ENCODE results near the gene NDUFV2.
A peak's percentile ranks its signal among the peaks of the same experiment; 100 is the strongest.
"Not testable (repeated sequence)": the region's sequence is repeated elsewhere in the genome, so short reads cannot be mapped to it uniquely, and the experiment has no call there.

The NDUFV2 gene

DNA sequence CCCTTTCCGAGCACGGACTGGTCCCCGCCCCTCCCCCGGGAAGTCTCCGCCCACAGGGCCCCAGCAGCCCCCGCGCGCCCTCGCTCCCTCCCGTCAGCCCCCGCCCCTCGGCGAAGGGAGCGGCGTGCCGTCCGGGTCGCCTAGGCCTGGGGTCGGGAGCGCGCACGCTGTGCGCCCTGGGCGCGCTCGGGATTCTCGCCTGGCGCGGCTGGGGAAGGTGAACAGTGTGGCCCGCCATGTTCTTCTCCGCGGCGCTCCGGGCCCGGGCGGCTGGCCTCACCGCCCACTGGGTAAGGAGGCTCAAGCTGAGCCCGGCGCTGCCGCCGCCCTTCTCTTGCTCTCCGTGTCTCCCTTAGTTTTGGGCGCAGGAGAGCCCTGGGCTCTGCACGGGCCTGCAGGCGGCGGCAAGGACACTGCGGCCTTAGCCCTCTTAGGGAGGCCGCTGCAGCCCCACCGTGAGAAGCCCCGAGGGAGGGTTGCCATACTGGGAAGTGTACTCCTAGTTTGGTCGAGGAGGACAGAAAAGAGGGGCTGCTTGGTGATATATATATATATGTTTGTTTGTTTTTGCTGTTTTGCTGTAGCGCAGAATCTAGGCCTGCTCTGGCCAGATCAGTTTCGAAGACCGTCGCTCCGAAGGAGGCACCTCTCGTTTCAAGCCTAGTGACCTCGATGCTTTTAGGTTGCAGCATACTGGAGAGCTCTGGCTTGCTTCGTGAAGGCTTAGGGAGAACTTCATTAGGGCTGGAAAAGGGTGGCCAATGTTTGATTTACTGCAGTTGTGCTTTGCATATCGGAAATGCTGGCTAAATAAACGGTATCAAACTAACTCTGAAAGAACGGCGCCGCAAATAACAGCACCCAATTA lies at the start of gene NDUFV2:
NDUFV2 (plus strand) TSS at position 192 of the 868 bp plus-strand sequence; CDS start at position 237, 45 bp downstream.
- DNase-seq, result peak; percentile 96

DNA sequence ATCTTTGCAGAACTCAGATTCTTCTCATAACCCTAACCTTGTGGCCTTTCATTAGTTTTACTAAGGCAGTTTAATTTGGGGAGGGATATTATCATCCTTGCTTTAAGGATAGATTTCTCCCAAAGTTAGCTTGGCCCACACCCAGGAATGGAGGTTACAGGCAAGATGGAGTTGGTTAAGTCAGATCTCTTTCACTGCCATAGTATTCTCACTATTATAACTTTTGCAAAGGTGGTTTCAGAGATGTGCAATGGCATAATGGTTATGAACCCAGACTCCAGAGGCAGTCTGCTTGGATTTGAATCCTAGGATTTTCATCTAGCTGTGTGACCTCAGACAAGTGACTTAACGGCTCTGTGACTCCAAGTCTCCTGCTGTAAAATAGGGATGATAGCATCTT lies 48.7 kb upstream of the NDUFV2 start:
- DNase-seq, result no peak

DNA sequence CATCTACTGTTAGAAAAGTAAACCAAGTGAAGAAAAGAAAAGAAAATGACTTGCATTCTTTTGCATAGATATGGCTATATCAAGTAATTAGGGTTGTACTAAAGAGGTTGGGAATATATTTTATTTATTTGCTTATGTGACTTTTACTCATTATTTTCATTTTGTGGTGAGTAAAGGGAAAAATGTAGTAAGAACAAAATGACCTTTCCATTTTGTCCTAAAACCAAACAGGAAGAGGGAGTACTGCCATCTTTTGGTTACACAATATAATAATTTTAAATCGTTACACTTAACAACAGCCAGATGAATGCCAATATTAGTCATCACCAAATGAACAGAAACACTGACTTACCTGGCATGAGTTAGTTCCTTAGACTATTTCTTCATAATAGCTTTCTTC lies 47.3 kb upstream of the NDUFV2 start:
- no peak for DNase-seq

DNA sequence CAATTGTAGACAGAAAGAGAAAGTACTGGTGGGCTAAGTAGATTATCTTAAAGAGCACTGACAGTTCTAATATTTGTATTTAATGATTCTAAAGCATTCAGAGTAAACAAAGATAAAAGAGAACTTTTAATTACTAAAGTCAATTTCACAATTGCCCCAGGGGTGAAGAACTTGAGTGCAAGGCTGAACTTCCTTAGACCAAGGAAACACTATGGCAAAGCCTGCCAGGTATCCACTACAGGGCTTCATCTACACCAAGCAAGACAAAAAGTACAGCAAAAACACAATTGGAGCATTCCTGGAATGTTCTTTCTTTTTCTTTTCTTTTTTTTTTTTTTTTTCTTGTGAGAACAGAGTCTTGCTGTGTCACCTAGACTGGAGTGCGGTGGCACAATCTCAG lies 46.9 kb upstream of the NDUFV2 start:
- DNase-seq, result no peak

- no peak for DNase-seq
Measured at GRCh38 chr18:9057646-9058045, 44.9 kb upstream of the NDUFV2 start.

- no peak for DNase-seq
Measured at GRCh38 chr18:9058406-9058805, 44.1 kb upstream of the NDUFV2 start.

DNA sequence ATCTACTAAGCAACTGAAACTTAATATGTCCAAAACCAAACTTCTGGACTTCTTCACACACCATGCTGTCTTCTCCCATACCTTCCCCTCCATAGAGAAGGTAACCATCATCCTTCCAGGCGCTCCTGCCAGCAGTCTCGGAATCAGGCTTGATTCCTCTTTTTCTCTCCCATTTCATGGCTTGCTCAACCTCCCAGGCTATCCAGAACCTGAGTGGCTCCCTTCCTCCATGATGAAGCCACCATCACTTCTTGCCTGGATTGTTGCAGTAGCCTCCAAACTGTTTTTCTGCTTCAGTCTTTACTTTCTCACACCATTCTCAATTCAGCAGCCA lies 40.1 kb upstream of the NDUFV2 start:
- DNase-seq, result no peak

- no peak for DNase-seq
Measured at GRCh38 chr18:9065864-9066263, 36.6 kb upstream of the NDUFV2 start.

DNA sequence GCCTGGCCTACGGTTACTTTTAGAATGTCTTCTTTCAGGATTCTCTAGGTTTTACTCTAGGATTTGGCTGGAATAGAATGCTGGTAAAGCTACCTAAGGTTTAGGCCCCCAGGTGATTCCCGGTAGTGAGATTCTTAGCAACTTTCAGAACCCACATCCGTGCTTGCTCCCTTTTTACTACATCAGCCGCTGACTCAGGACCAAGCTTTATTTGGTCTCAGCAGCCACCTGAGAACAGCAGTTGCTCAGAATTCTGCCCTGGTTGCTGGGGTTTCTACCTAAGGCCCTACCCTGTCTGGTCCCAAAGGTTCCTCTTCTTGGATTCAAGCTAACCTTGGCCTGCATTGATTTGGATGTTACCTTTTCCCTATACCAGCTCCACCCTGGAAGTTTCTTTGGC lies 36.1 kb upstream of the NDUFV2 start:
- DNase-seq, result no peak

GRCh38 chr18:9066817-9067306 lies 35.6 kb upstream of the NDUFV2 start:
- no peak for DNase-seq

- DNase-seq, result no peak
Measured at GRCh38 chr18:9067823-9068222, 34.7 kb upstream of the NDUFV2 start.

DNA sequence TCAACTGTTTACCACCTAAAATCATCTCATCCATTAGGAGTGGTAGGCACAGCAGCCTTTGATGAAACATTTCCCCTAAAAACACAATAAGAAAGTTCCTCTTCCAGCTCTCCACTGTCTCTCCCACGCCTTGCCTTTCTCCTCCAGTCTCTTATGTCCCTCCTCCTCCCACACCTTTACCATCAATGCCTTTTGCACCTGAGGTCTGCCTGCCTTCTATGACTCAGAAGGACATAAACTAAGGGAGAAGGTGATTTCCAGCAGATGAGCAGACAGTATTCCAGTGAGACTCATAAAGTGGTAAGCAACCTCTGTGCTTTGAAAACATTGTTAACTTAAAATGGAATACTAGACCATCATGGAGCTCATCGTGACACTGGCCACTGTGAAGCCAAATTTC lies 34.2 kb upstream of the NDUFV2 start:
- DNase-seq, result no peak

DNA sequence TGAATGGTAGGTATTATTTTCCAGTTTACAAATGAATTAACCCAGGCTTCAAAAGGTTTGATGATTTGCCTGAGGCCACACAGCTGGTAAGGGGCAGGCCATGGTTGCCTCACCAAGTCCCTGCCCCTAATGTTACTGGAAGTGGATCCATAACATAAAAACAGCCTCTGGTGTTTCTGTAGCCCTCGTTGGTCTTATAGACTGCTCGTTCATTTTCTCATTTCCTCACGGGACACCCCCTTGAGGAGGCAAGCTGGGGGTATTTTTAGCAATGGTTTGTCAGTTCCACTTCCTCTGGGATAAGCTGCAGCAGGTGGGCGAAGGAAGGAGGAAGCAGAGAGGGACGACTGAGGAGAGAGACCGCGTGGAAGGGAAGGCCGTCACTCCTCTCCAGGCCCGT lies 32.9 kb upstream of the NDUFV2 start:
- DNase-seq, result peak; percentile 25

DNA sequence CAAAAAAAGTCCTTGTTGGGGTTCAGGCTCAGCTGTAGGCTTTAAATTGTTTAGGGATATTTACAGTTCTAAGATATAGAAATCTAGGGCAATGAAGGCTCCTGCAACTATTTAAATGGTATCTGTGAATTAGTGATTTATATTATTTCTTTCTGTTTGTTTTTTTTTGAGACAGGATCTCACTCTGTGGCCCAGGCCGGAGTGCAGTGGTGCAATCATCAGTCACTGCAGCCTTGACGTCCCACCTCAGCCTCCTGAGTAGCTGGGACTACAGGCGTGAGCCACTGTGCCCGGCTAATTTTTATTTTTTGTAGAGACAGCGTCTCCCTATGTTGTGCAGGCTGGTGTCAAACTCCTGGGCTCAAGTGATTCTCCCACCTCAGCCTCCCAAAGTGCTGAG lies 32.3 kb upstream of the NDUFV2 start:
- DNase-seq, result no peak

GRCh38 chr18:9079818-9080528 lies 22.5 kb upstream of the NDUFV2 start:
- no peak for DNase-seq

DNA sequence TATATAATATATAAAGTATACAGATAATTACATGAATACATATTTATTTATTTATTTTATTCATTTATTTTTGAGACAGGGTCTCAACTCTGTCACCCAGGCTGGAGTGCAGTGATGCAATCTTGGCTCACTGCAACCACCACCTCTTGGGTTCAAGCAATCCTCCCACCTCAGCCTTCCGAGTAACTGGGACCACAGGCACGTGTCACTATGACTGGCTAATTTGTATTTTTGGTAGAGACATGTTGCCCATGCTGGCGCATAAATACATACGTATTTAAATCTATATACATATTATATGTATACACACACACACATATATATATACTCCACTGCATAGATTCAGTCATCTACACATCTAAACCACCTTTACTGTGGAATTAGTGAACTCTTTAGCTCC lies 20.6 kb upstream of the NDUFV2 start:
- DNase-seq, result peak; percentile 32

GRCh38 chr18:9082711-9083510 lies 19.6 kb upstream of the NDUFV2 start:
- DNase-seq, result peak; percentile 30

DNA sequence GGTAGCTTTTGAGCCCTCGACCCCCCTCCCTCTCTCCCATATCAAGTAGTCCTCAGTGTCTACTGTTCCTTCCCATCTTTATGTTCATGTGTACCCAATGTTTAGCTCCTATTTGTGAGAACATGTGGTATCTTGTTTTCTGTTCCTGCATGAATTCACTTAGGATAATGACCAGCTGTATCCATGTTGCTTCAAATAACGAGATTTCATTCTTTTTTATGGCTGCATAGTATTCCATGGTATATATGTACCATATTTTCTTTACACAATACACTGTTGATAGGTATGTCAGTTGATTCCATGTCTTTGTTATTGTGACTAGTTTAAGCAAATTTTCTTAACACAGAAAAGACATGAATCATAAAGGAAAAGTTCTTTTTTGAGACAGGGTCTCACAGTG lies 16.5 kb upstream of the NDUFV2 start:
- no peak for DNase-seq

GRCh38 chr18:9086624-9087023 lies 15.9 kb upstream of the NDUFV2 start:
- DNase-seq, result no peak

DNA sequence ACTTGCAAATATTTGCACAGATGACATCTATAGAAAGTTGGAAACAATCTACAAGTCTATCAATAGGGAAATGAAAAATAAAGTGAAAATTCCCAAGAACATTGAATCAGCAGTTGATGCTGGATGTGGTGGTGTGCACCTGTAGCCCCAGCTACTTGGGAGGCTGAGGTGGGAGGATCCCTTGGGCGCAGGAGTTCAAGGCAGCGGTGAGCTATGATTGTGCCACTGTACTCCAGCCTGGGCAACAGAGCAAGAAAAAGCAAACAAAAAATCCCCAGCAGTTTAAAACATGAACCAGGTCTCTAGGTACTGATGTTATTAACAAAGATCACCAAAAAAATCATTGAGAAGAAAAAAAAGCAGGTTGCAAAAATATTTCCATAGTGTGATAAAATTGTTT lies 15.4 kb upstream of the NDUFV2 start:
- no peak for DNase-seq

DNA sequence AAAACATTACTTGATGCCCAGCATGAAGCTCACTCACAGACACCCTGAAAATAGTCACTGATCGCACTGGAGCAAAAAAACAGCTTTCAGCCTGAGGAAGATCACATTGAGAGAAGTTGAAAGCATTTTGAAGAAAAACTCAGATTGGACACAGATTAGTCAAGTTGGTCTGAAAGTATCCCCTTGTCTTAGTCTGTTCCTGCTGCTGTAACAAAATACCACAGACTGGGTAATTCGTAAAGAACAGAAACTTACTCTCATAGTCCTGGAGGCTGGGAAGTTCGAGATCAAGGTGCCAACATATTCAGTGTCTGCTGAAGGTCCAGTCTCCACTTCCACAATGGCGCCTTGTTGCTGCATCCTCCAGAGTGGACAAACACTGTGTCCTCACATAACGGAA lies 14.2 kb upstream of the NDUFV2 start:
- DNase-seq, result no peak

GRCh38 chr18:9088727-9089126 lies 13.8 kb upstream of the NDUFV2 start:
- DNase-seq, result not testable (repeated sequence)

DNA sequence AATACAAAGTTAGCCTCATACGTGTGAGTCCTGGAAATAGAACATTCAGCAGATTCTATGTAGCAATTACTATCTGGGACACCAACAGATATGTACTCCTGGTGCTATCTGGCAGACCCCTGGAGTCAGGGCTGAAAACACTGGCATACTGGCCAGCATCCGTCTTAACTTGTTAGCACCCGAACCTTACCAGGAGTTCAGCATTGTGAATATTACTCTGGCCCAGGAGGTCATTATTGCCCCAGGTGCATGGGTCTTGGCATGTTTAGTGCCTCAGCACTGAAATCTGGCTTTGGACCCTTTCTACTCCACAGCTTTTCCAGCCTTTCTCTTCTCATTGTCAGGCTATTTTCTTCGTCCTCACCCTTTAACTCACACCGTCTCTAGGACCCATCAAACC lies 11.9 kb upstream of the NDUFV2 start:
- DNase-seq, result no peak
